OCI-LY1 (cell line): Measurements from ENCODE around the gene WNT9B.

Experiments
- CTCF ChIP-seq: fragments of 200-600 bp; sonication (generic), shearing (Covaris generic); IDR thresholded peaks from 2 replicates; pipeline ENCODE4 v1.5.1; 2017; ENCODE audit warnings: mild to moderate bottlenecking, antibody characterized with exemption, low read length, moderate library complexity, mixed read lengths
- EZH2 ChIP-seq: fragments of 200-600 bp; sonication (generic), shearing (Covaris generic); IDR thresholded peaks from 2 replicates; pipeline ENCODE4 v1.8.0; 2017; ENCODE audit warnings: borderline replicate concordance, mixed run types, mild to moderate bottlenecking, antibody characterized with exemption, low read length, moderate library complexity, mixed read lengths

- TF ChIP-seq CTCF (no peak), EZH2 (no peak)
Observed at GRCh38 chr17:46894476-46895151, 43.2 kb downstream of the WNT9B start.
